NCI-H1105 treated with DMSO at 0.1 percent for 48 hours (cell line): Measurements from ENCODE around the gene FHIP1B.

ENCODE experiments used
- DNase-seq: peaks from one replicate; lab custom pipeline; 2025; lab: John Stamatoyannopoulos, UW

Gene FHIP1B

GRCh38 chr11:6238902-6239301 lies 4.5 kb upstream of the FHIP1B start, which contains the start of gene CNGA4:
CNGA4 (plus strand) TSS chr11:6239089; CDS start chr11:6239207, 118 bp downstream.
- no peak for DNase-seq

GRCh38 chr11:6237761-6238302 lies 3.4 kb upstream of the FHIP1B start:
- DNase-seq, result no peak

- no peak for DNase-seq
These were observed 2.8 kb upstream of the FHIP1B start for GRCh38 chr11:6237266-6237665.

GRCh38 chr11:6233984-6234386 lies 451 bp downstream of the FHIP1B start:
- no peak for DNase-seq

- no peak for DNase-seq
These were observed 1.5 kb downstream of the FHIP1B start for GRCh38 chr11:6232899-6233298.

- no peak for DNase-seq
These were observed 4.5 kb downstream of the FHIP1B start for GRCh38 chr11:6229911-6230310.

- no peak for DNase-seq
These were observed 5.9 kb downstream of the FHIP1B start for GRCh38 chr11:6228520-6228919.

- DNase-seq, result no peak
These were observed 8.5 kb downstream of the FHIP1B start for GRCh38 chr11:6225896-6226295.

GRCh38 chr11:6225024-6225423 lies 9.4 kb downstream of the FHIP1B start:
- no peak for DNase-seq

GRCh38 chr11:6224421-6224820 lies 10.0 kb downstream of the FHIP1B start:
- no peak for DNase-seq

- DNase-seq, result no peak
These were observed 10.6 kb downstream of the FHIP1B start for GRCh38 chr11:6223854-6224253.

GRCh38 chr11:6219359-6219758 lies 15.1 kb downstream of the FHIP1B start:
- DNase-seq, result no peak

- DNase-seq, result no peak
These were observed 16.7 kb downstream of the FHIP1B start for GRCh38 chr11:6217722-6218121.

- no peak for DNase-seq
These were observed 17.9 kb downstream of the FHIP1B start for GRCh38 chr11:6216501-6216900.

- DNase-seq, result no peak
These were observed 19.9 kb downstream of the FHIP1B start for GRCh38 chr11:6214530-6214929.

- no peak for DNase-seq
These were observed 24.0 kb downstream of the FHIP1B start for GRCh38 chr11:6210274-6210955.

GRCh38 chr11:6209801-6210200 lies 24.6 kb downstream of the FHIP1B start:
- DNase-seq, result no peak

GRCh38 chr11:6206456-6207180 lies 27.8 kb downstream of the FHIP1B start:
- DNase-seq, result no peak

GRCh38 chr11:6205366-6205765 lies 29.1 kb downstream of the FHIP1B start, which contains the start of gene C11orf42:
C11orf42 (plus strand) TSS chr11:6205557; CDS start chr11:6205616, 59 bp downstream.
- no peak for DNase-seq

- no peak for DNase-seq
These were observed 29.7 kb downstream of the FHIP1B start for GRCh38 chr11:6204706-6205105.

- no peak for DNase-seq
These were observed 31.1 kb downstream of the FHIP1B start for GRCh38 chr11:6203327-6203726.

GRCh38 chr11:6202041-6202440 lies 32.4 kb downstream of the FHIP1B start:
- DNase-seq, result no peak

- DNase-seq, result no peak
These were observed 33.0 kb downstream of the FHIP1B start for GRCh38 chr11:6201481-6201880.
